Measurements from ENCODE around the gene SUMF2. TPM values are rescaled to one million over a fixed set of nuclear protein-coding genes. Genes with fewer than 3 reads are reported as not detected.

SUMF2 gene
- total RNA-seq, 1 experiment from 2014 or later = 89.2 TPM

DNA sequence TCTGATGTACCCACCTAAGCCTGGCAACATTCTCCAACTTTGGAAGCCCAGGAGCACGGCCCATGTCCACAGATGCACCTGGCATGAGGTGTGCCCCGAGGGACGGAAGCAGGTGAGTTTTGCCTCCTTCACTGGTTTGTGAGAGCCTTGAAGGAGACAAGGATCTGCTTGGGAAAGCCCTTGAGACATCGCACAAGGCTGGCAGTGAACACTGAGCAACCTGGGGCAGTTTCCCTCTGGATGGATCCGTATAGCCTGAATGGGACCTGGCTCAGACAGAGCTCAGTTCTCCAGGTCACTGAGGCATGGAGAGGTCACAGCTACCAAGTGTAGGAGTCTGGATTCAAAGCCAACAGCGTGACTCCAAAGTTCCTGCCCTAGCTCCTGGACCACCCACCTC is 60.9 kb downstream of the SUMF2 start:
- TF ChIP-seq, protein P1, sequence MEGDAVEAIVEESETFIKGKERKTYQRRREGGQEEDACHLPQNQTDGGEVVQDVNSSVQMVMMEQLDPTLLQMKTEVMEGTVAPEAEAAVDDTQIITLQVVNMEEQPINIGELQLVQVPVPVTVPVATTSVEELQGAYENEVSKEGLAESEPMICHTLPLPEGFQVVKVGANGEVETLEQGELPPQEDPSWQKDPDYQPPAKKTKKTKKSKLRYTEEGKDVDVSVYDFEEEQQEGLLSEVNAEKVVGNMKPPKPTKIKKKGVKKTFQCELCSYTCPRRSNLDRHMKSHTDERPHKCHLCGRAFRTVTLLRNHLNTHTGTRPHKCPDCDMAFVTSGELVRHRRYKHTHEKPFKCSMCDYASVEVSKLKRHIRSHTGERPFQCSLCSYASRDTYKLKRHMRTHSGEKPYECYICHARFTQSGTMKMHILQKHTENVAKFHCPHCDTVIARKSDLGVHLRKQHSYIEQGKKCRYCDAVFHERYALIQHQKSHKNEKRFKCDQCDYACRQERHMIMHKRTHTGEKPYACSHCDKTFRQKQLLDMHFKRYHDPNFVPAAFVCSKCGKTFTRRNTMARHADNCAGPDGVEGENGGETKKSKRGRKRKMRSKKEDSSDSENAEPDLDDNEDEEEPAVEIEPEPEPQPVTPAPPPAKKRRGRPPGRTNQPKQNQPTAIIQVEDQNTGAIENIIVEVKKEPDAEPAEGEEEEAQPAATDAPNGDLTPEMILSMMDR (conservative IDR thresholded peaks at IDR 0.05) = no peak
- Histone ChIP-seq H4K8ac (replicated peaks; ENCODE audit: insufficient read length, low read depth, low read length) (no peak overlapping the region), H2BK12ac (ENCODE audit: insufficient read length, low read depth, low read length) (no peak overlapping the region), H3K9ac (ENCODE audit: extremely low read depth, insufficient read length, low read length) (no peak overlapping the region), H3K9me3 (ENCODE audit: control insufficient read depth, low read depth, low read length) (peaks cover 75% of the 10 kb centered on the region), H4K5ac (ENCODE audit: insufficient read length, low read depth, low read length) (no peak overlapping the region), H3K4ac (ENCODE audit: low read depth, low read length) (no peak overlapping the region), H3T11ph (ENCODE audit: low read length) (no peak overlapping the region), H3K23ac (ENCODE audit: insufficient read length, low read depth, low read length) (no peak overlapping the region), H2BK120ac (ENCODE audit: low read depth, low read length, poor library complexity, severe bottlenecking) (no peak overlapping the region), H2BK20ac (ENCODE audit: low read depth, low read length, poor library complexity, severe bottlenecking) (no peak overlapping the region), H4K20me1 (ENCODE audit: control insufficient read depth, insufficient read depth, insufficient read length) (no peaks in the 10 kb centered on the region), H3K56ac (ENCODE audit: insufficient read length, low read depth, low read length) (no peak overlapping the region), H2AK5ac (ENCODE audit: insufficient read length, low read length) (no peak overlapping the region), H2AFZ (ENCODE audit: low read length) (no peak overlapping the region), H3K4me2 (ENCODE audit: insufficient read depth, insufficient read length, low read length) (no peak overlapping the region), H3K79me2 (ENCODE audit: insufficient read depth, low read length) (no peaks in the 10 kb centered on the region), H2BK5ac (ENCODE audit: insufficient read length, low read length) (no peak overlapping the region), H3K18ac (ENCODE audit: insufficient read length, low read depth, low read length) (no peak overlapping the region), H2BK15ac (ENCODE audit: low read depth, low read length) (no peak overlapping the region), H3K4me1 (ENCODE audit: insufficient read depth, low read length) (no peaks in the 10 kb centered on the region), H3K79me1 (ENCODE audit: insufficient read depth, low read depth, low read length, poor library complexity, severe bottlenecking) (no peaks in the 10 kb centered on the region), H3K14ac (ENCODE audit: insufficient read depth, low read length) (no peak overlapping the region), H4K91ac (ENCODE audit: insufficient read length, low read depth, low read length) (no peak overlapping the region), H3K27ac (ENCODE audit: insufficient read length, low read depth, low read length) (no peak overlapping the region), H3K23me2 (ENCODE audit: insufficient read length, low read depth, low read length, poor library complexity, severe bottlenecking) (no peaks in the 10 kb centered on the region), H3K27me3 (ENCODE audit: insufficient read depth, low read length) (no peaks in the 10 kb centered on the region)
- Mint-ChIP-seq H3K36me3 (ENCODE audit: insufficient read depth in 1 of 3, low read depth in 3 of 3) (peaks cover 7 to 22% (median 8%) of the 10 kb centered on the region in 3 experiments), H3K27me3 (ENCODE audit: low read depth) (no peaks in the 10 kb centered on the region), H3K4me3 (no peak overlapping the region), H3K9me3 (peaks cover 85 to 96% of the 10 kb centered on the region in 2 experiments), H3K4me1 (no peaks in the 10 kb centered on the region), H3K27ac (no peak overlapping the region)
- DNase-seq = no peak
- WGBS (ENCODE audit: extremely low coverage, insufficient read length, low lambda C conversion rate) = no CpG with 5 or more reads among the region's 6 CpGs

Measured in H9 (cell line).